ENCODE results near the gene CCT3. TPM values are rescaled to one million over a fixed set of nuclear protein-coding genes. Genes with fewer than 3 reads are reported as not detected.

The CCT3 gene
- total RNA-seq, 1 donor from 2014 or later: 358 TPM

DNA sequence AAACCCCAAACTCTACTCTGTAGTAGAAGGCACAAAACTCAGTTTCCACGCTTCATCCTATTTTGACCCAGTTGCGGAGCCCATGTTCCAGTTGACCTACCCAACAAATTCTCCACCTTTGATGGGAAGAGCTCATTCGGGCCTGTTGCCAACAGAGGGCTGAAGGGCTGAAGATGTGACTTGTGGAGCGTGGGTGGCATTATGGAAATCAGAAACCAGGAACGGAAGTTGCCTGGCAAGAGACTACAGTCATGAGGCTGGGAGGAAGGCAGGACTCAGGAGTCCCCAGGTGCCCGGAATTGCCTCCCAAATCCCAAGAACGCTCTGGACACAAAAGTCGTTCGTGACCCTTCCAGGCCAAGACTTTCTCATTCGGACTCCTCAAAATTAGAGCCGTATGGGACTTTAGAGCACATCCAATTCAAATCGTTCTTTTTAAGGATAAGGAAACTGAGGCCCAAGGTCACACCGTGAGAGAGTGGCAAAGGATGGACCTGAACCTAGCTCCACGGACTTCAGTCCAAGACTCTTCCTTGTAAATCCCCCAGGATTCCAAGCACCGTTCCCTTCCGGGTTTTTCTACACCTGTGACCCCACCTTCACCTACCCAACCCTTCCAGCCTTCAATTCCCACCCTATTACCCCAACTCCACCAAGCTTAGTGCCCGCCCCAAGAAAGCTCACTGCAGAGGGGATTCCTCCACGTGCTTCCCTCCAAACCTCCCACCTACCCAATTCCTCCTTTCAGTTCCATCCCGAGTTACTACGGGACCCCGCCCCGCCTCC lies 56.2 kb downstream of the CCT3 start:
- no peak for DNase-seq (ENCODE audit: low read depth)
- TF ChIP-seq, protein P1, sequence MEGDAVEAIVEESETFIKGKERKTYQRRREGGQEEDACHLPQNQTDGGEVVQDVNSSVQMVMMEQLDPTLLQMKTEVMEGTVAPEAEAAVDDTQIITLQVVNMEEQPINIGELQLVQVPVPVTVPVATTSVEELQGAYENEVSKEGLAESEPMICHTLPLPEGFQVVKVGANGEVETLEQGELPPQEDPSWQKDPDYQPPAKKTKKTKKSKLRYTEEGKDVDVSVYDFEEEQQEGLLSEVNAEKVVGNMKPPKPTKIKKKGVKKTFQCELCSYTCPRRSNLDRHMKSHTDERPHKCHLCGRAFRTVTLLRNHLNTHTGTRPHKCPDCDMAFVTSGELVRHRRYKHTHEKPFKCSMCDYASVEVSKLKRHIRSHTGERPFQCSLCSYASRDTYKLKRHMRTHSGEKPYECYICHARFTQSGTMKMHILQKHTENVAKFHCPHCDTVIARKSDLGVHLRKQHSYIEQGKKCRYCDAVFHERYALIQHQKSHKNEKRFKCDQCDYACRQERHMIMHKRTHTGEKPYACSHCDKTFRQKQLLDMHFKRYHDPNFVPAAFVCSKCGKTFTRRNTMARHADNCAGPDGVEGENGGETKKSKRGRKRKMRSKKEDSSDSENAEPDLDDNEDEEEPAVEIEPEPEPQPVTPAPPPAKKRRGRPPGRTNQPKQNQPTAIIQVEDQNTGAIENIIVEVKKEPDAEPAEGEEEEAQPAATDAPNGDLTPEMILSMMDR (conservative IDR thresholded peaks at IDR 0.05; ENCODE audit: low read depth, low read length): no peak
- H3K4me3 ChIP-seq (ENCODE audit: low read depth, low read length): peak overlapping the region; percentile 86

DNA sequence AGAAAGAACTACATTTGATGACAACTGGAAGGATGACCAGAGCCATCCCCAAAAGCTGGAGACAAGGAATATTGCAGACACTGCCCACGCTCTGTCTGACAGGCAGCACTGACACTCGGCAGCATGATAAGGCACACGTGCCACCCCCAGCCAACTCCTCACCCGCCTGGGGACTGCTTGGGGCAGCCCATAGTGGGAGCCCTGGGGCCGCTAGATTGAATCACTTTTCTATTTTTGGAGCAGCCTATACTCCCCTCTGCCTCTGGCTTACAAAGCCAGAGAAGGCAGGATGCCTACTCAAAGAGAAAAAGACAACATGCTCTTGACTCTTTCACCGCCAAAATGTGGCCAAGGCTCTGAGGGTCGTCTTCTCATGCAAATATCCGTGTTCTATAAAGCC lies 56.8 kb downstream of the CCT3 start:
- no peak for DNase-seq (ENCODE audit: low read depth)
- peak overlapping the region; percentile 86 for H3K4me3 ChIP-seq (ENCODE audit: low read depth, low read length)
- TF ChIP-seq, protein P1 (conservative IDR thresholded peaks at IDR 0.05; ENCODE audit: low read depth, low read length): no peak

DNA sequence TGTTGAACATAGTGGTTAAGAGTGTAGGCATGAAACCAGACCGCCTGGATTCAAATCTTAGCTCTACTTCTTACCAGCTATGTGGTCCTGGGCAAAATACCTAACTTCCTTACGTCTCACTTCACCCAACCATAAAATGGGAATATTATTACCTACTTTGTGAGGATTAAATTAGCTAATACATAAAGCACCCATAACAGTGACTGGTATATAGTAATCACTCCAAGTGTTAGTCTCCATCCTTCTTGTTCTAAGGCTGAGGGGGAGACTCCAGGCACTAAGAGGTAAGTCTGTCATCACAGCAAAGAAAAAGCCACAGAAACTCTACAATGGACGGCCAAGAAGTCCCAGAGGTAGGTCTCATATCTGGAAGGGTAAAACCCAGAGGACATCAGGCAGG lies 58.3 kb downstream of the CCT3 start:
- no peak for DNase-seq (ENCODE audit: low read depth)
- no peak overlapping the region for H3K4me3 ChIP-seq (ENCODE audit: low read depth, low read length)
- TF ChIP-seq, protein P1 (conservative IDR thresholded peaks at IDR 0.05; ENCODE audit: low read depth, low read length): no peak

DNA sequence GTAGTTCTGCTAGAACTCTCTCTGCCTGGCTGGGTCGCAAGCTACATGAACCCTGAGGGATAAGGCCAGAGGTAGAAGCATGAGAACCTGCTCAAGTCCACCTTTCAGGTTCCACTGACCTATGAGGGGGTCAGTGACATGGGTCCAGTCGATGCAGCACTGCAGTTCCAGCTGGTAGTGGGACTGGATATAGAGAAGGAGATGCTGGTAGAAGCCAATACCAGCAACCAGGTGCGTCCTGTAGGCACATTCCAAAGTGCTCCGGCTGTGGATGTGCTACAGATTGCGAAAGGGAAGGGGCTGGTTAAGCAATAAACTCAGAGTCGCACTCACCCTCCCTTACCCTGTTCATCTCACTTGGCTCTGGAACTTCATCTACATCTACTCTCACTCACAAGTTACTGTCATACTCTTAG lies 61.1 kb downstream of the CCT3 start:
- TF ChIP-seq, protein P1 (conservative IDR thresholded peaks at IDR 0.05; ENCODE audit: low read depth, low read length): no peak
- no peak for DNase-seq (ENCODE audit: low read depth)
- H3K4me3 ChIP-seq (ENCODE audit: low read depth, low read length): no peak overlapping the region

DNA sequence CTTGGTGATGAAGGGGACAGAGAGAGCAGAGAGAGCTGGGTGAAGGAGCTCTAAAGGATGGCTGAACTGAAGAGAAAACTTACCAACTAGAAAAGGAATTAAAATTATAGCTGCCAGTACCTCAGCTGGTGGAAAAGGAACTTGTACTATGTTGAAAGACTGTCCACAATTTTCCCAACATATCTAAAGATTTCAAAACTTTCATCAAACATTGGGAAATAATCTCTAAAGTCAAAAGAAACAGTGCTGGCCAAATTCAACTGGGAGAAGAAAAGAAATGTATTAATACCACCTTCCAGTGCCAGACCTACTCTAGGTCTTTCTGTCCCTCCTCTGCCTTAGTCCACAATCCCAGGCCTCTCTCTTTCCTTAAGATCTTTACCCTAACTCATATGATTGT lies 61.6 kb downstream of the CCT3 start:
- DNase-seq (ENCODE audit: low read depth): no peak
- H3K4me3 ChIP-seq (ENCODE audit: low read depth, low read length): no peak overlapping the region
- TF ChIP-seq, protein P1 (conservative IDR thresholded peaks at IDR 0.05; ENCODE audit: low read depth, low read length): no peak

DNA sequence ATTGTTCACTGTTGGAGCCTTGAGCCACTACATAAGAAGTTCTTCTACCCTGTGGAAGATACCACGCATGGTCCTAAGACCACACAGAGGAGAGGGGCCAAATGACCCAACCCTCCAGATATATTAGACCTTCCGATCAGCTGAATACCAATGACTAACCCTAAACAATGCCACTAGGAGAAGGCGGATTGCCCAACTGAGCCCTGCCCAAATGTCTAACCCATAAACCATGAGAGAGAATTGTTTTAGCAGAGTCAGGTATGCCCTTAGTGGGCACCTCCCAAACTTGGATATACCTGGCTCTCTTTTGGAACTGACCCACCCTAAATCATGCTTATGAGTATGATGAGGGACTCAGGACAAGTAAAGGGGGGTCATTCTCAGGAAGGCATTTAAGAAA lies 67.8 kb downstream of the CCT3 start:
- no peak for DNase-seq (ENCODE audit: low read depth)
- H3K4me3 ChIP-seq (ENCODE audit: low read depth, low read length): no peak overlapping the region
- TF ChIP-seq, protein P1 (conservative IDR thresholded peaks at IDR 0.05; ENCODE audit: low read depth, low read length): no peak

DNA sequence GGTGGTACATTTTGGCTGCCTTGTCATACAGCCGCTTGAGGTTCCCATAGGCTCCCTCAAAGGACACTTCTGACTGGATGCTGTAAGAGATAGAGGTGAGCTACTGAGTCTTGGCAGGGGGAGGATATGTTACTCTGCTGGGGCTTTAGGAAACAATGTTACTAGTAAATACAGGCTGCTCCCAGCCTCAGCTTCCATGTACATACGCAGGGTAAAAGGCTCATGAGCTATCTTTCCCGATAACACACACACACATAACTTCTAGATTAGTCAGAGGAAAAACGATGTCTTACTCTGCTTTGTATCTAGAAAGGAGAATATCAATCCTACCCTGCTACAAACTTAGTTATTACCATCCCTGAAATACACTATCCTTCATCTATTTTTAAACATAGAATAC lies 69.8 kb downstream of the CCT3 start:
- H3K4me3 ChIP-seq (ENCODE audit: low read depth, low read length): no peak overlapping the region
- no peak for DNase-seq (ENCODE audit: low read depth)
- TF ChIP-seq, protein P1 (conservative IDR thresholded peaks at IDR 0.05; ENCODE audit: low read depth, low read length): no peak
